Esophagus muscularis mucosa (tissue), 4 donors: ENCODE measurements around the gene FCRLB. TPM values are rescaled to one million over a fixed set of nuclear protein-coding genes. Genes with fewer than 3 reads are reported as not detected.

Source experiments
- DNase-seq: peaks from one replicate; pipeline ENCODE4 v3.0.0-alpha.2; 2017; ENCODE audit errors: extremely low spot score
- H3K27ac ChIP-seq, 4 donors: fragments of 200-600 bp; sonication (generic); replicated peaks in 1 of 4; 1 replicate in 3 of 4; 2 replicates in 1 of 4; pipeline ENCODE4 v1.5.1; 2016 to 2019; ENCODE audit warnings: mild to moderate bottlenecking in 1 of 4
- H3K27me3 ChIP-seq, 4 donors: fragments of 200-600 bp; sonication (generic); one replicate each; pipeline versions ENCODE4 v1.5.1 to v1.6.0; 2016 to 2019
- H3K36me3 ChIP-seq, 4 donors: fragments of 200-600 bp; sonication (generic); one replicate each; pipeline ENCODE4 v1.5.1; 2016 to 2019
- H3K4me1 ChIP-seq, 4 donors: fragments of 200-600 bp; sonication (generic); one replicate each; pipeline ENCODE4 v1.5.1; 2016 to 2019
- H3K4me3 ChIP-seq, 4 donors: fragments of 200-600 bp; sonication (generic); 1 replicate in 2 of 4; 2 replicates in 2 of 4; pipeline ENCODE4 v1.5.1; 2016 to 2019; ENCODE audit warnings: mild to moderate bottlenecking in 4 of 4, moderate library complexity in 1 of 4
- H3K9me3 ChIP-seq, 4 donors: fragments of 200-600 bp; sonication (generic); 1 replicate in 3 of 4; 2 replicates in 1 of 4; pipeline ENCODE4 v1.5.1; 2016 to 2019
- CTCF ChIP-seq, 3 experiments: fragments of 200-600 bp in 2 of 3; fragments of 450-650 bp in 1 of 3; sonication (generic) in 2 of 3; IDR thresholded peaks; one replicate each; pipeline ENCODE4 v1.5.1; 2017 to 2019; ENCODE audit warnings: antibody characterized with exemption in 3 of 3, mild to moderate bottlenecking in 2 of 3, moderate library complexity in 1 of 3
- EP300 ChIP-seq: sonication (generic); formaldehyde crosslinking; IDR thresholded peaks from one replicate; pipeline ENCODE4 v1.6.1; 2017; ENCODE audit warnings: antibody characterized with exemption
- POLR2A ChIP-seq: fragments of 450-650 bp; IDR thresholded peaks from one replicate; pipeline ENCODE4 v1.6.1; 2017; ENCODE audit warnings: antibody characterized with exemption, moderate library complexity, mild to moderate bottlenecking, low read depth
- POLR2AphosphoS5 ChIP-seq, 2 donors: sonication (generic); formaldehyde crosslinking; IDR thresholded peaks; one replicate each; pipeline ENCODE4 v1.6.1; 2017; ENCODE audit warnings: antibody characterized with exemption in 2 of 2
- WGBS: methylation state at CpG from one replicate; pipeline ENCODE4 v1.1.5; 2018; 5-methylcytosine and 5-hydroxymethylcytosine counted together
- intact Hi-C: fragments of 100-400 bp; cut with DNase I; formaldehyde crosslinking; loops from one replicate; pipeline ENCODE4 v1.15.1; 2023
- total RNA-seq, 4 donors: library from RNA; depleted of rRNA; stranded (reverse); fragments of >200 nt; gene quantifications; one replicate each; pipeline versions ENCODE4 v1.1.0 to v1.2.1, GENCODE V29; 2016

The FCRLB gene
- total RNA-seq, 4 donors from 2014 or later = 0.34 to 1.3 (median 0.65) TPM; not detected in 1

DNA sequence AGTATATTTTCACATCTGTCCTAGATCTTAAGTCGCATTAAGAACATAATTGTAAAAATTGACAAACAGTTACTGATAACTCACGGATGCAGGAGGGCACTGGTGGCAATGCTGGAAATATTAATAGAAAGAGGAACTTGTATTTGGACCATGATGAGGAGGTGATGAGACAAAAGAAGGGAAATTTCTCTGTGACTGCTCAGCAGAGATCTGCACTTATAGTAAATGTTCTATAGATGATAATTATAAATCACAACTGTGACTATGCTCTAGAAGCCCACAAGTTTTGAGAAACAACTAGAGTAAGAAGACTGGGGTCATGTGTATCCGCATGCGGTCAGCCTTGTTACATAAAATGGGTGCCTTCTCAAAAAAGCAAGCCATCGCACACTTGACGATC is 19.6 kb downstream of the FCRLB start:
- 77% methylated on average over 6 of the region's 6 CpGs for WGBS
- TF ChIP-seq EP300 (no peak), POLR2AphosphoS5 (IDR thresholded peaks at IDR 0.05) (no peak), CTCF (IDR thresholded peaks at IDR 0.05) (no peak), POLR2A (no peak)
- H3K27ac ChIP-seq = peak overlapping the region in 1 of 4 donors; percentile 38
- no peak for DNase-seq
- H3K4me1 ChIP-seq = peaks cover 0 to 5% (median 0%) of the 10 kb centered on the region in 4 donors
- intact Hi-C loops = loop anchor here (10.0 kb wide), 2 partner anchors 176 to 256 kb away; no protein-coding TSS in a partner anchor
- H3K27me3 ChIP-seq = peaks cover 0 to 26% (median 3%) of the 10 kb centered on the region in 4 donors
- no peak overlapping the region for H3K4me3 ChIP-seq
- H3K9me3 ChIP-seq = no peaks in the 10 kb centered on the region
- H3K36me3 ChIP-seq = no peaks in the 10 kb centered on the region

DNA sequence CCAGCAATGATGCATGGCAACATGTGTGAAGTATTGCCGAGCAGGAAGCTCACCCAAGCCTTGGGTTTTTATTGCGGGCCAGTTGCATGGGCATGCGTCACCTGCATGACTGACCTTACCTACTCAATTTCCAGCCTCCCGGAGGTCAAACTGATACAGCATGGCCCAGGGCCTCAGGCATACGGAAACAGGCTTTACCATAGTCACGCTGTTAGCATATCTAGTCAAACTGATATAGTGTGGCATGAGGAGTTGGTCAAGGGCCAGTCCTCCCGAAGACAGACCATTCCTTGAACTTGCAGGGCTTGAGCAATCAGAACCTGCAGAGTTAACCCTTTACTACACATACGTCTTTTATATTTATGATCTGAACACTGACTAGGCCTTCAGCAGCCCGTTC is 21.9 kb downstream of the FCRLB start:
- Histone ChIP-seq H3K4me3 (no peak overlapping the region), H3K27ac (no peak overlapping the region), H3K36me3 (no peaks in the 10 kb centered on the region), H3K4me1 (peaks cover 0 to 5% (median 0%) of the 10 kb centered on the region in 4 donors), H3K9me3 (no peaks in the 10 kb centered on the region), H3K27me3 (peaks cover 0 to 19% (median 3%) of the 10 kb centered on the region in 4 donors)
- no peak for DNase-seq
- WGBS = 67% methylated on average over 3 of the region's 9 CpGs
- TF ChIP-seq CTCF (IDR thresholded peaks at IDR 0.05) (no peak), POLR2A (no peak), EP300 (no peak), POLR2AphosphoS5 (IDR thresholded peaks at IDR 0.05) (no peak)
- intact Hi-C loops = loop anchor here (10.0 kb wide), 2 partner anchors 178 to 258 kb away; no protein-coding TSS in a partner anchor

DNA sequence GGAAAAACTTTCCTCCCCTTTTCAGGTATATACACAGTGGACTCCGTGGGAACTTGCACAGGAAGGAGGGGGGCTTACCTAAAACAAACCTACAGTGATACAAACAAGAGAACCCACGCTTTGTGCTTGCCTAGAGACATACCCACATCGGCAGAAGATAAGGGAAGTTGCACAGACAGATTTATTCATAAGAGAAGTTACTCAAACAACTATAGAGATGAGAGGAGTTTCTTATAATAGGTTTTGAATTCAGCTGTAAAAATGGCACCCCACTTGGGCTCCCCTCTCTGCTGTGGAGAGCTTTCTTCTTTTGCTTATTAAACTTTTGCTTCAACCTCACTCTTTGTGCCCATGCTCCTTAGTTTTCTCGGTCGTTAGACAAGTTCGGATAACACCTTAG is 26.5 kb downstream of the FCRLB start:
- 64% methylated on average over 6 of the region's 6 CpGs for WGBS
- H3K27me3 ChIP-seq = peaks cover 0 to 6% (median 3%) of the 10 kb centered on the region in 4 donors
- H3K9me3 ChIP-seq = no peaks in the 10 kb centered on the region
- DNase-seq = no peak
- no peak overlapping the region for H3K27ac ChIP-seq
- intact Hi-C loops = loop anchor here (10.0 kb wide), 2 partner anchors 183 to 263 kb away; no protein-coding TSS in a partner anchor
- peaks cover 14 to 26% (median 18%) of the 10 kb centered on the region in 4 donors for H3K4me1 ChIP-seq
- no peak overlapping the region for H3K4me3 ChIP-seq
- TF ChIP-seq CTCF (IDR thresholded peaks at IDR 0.05) (no peak), EP300 (no peak), POLR2AphosphoS5 (IDR thresholded peaks at IDR 0.05) (no peak), POLR2A (no peak)
- peaks cover 4 to 14% (median 12%) of the 10 kb centered on the region in 4 donors for H3K36me3 ChIP-seq

- TF ChIP-seq POLR2A (no peak), POLR2AphosphoS5 (IDR thresholded peaks at IDR 0.05) (peak; percentile 74 to 88)
- Histone ChIP-seq H3K27me3 (peaks cover 0 to 6% (median 3%) of the 10 kb centered on the region in 4 donors), H3K4me1 (peaks cover 14 to 26% (median 18%) of the 10 kb centered on the region in 4 donors), H3K4me3 (peak within 1 kb of the TSS; percentile 72 to 96 (median 82)), H3K27ac (peak within 1 kb of the TSS; percentile 82 to 95 (median 90)), H3K9me3 (no peaks in the 10 kb centered on the region), H3K36me3 (peaks cover 17 to 34% (median 31%) of the 10 kb centered on the region in 4 donors)
- DNase-seq = peak; percentile 98
- intact Hi-C loops = loop anchor here (10.0 kb wide), 2 partner anchors 185 to 265 kb away; no protein-coding TSS in a partner anchor
- WGBS = under 1% methylated on average over 24 of the region's 65 CpGs
Measured at GRCh38 chr1:161749509-161750407, 28.4 kb downstream of the FCRLB start, which contains the start of gene DUSP12. Gene DUSP12 (plus strand): TSS chr1:161749786. CDS start chr1:161749802, 16 bp downstream.

GRCh38 chr1:161763522-161764098 is 42.3 kb downstream of the FCRLB start:
- Histone ChIP-seq H3K4me1 (peaks cover 19 to 25% (median 22%) of the 10 kb centered on the region in 4 donors), H3K36me3 (peaks cover 0 to 15% (median 8%) of the 10 kb centered on the region in 4 donors), H3K27ac (no peak overlapping the region), H3K9me3 (no peaks in the 10 kb centered on the region), H3K27me3 (no peaks in the 10 kb centered on the region), H3K4me3 (no peak overlapping the region)
- no peak for DNase-seq
- intact Hi-C loops = no loop called here
- WGBS = 75% methylated on average over 7 of the region's 7 CpGs
- TF ChIP-seq POLR2A (no peak), POLR2AphosphoS5 (IDR thresholded peaks at IDR 0.05) (no peak), CTCF (IDR thresholded peaks at IDR 0.05) (peak; percentile 9 to 43 (median 15)), EP300 (no peak)
